T-helper 2 cell treated with Interferon-gamma antibody and Interleukin-4, amounts not matched to agents 100 ng/mL and 5 ng/mL, for 36 hours (primary cell): ENCODE measurements around the gene ELFN2. TPM values are rescaled to one million over a fixed set of nuclear protein-coding genes. Genes with fewer than 3 reads are reported as not detected.
"Not testable (repeated sequence)": the region's sequence is repeated elsewhere in the genome, so short reads cannot be mapped to it uniquely, and the experiment has no call there.

Experiments used
- intact Hi-C: fragments of 100-400 bp; cut with micrococcal nuclease; formaldehyde crosslinking; loops from one replicate; pipeline ENCODE4 v1.15.1; 2023
- total RNA-seq: library from RNA; stranded (reverse); gene quantifications from 2 replicates; pipeline ENCODE4 v1.2.3, GENCODE V29; 2022

Gene ELFN2
- 0.07 and 0.20 TPM in 2 replicates for total RNA-seq

- intact Hi-C loops: no loop called here
These were observed at the start of gene ELFN2 for GRCh38 chr22:37427135-37427710. TSS of gene ELFN2 (minus strand) at chr22:37427479. CDS start at chr22:37375534, 51,945 bp downstream.

GRCh38 chr22:37476389-37477329, 49.4 kb upstream of the ELFN2 start:
- intact Hi-C loops: no loop called here

GRCh38 chr22:37474447-37475090, 47.3 kb upstream of the ELFN2 start:
- intact Hi-C loops: no loop called here

- intact Hi-C loops: no loop called here
These were observed 46.2 kb upstream of the ELFN2 start for GRCh38 chr22:37473437-37473946.

GRCh38 chr22:37472418-37473006, 45.2 kb upstream of the ELFN2 start:
- intact Hi-C loops: no loop called here

GRCh38 chr22:37471727-37472417, 44.6 kb upstream of the ELFN2 start:
- intact Hi-C loops: no loop called here

GRCh38 chr22:37470087-37470445, 42.8 kb upstream of the ELFN2 start:
- intact Hi-C loops: no loop called here

- intact Hi-C loops: no loop called here
These were observed 42.3 kb upstream of the ELFN2 start for GRCh38 chr22:37469416-37470086.

GRCh38 chr22:37468201-37468695, 41.0 kb upstream of the ELFN2 start:
- intact Hi-C loops: not testable (repeated sequence)

- intact Hi-C loops: no loop called here
These were observed 40.2 kb upstream of the ELFN2 start for GRCh38 chr22:37467391-37467955.

GRCh38 chr22:37464181-37464580, 36.9 kb upstream of the ELFN2 start:
- intact Hi-C loops: no loop called here

GRCh38 chr22:37462983-37463382, 35.7 kb upstream of the ELFN2 start:
- intact Hi-C loops: no loop called here

- intact Hi-C loops: no loop called here
These were observed 35.2 kb upstream of the ELFN2 start for GRCh38 chr22:37462436-37462835.

GRCh38 chr22:37461961-37462360, 34.7 kb upstream of the ELFN2 start:
- intact Hi-C loops: no loop called here

- intact Hi-C loops: no loop called here
These were observed 33.4 kb upstream of the ELFN2 start for GRCh38 chr22:37460684-37461083.

GRCh38 chr22:37459206-37459605, 31.9 kb upstream of the ELFN2 start:
- intact Hi-C loops: no loop called here

- intact Hi-C loops: loop anchor here (1.0 to 2.0 kb wide), 3 partner anchors 141 to 198 kb away; no protein-coding TSS in a partner anchor
These were observed 30.0 kb upstream of the ELFN2 start for GRCh38 chr22:37457093-37457893.

- intact Hi-C loops: loop anchor here (2.0 kb wide), 1 partner anchor 198 kb away; no protein-coding TSS in a partner anchor
These were observed 29.1 kb upstream of the ELFN2 start for GRCh38 chr22:37456346-37456745.

GRCh38 chr22:37455896-37456295, 28.6 kb upstream of the ELFN2 start:
- intact Hi-C loops: loop anchor here (2.0 kb wide), 1 partner anchor 197 kb away; no protein-coding TSS in a partner anchor
